Caco-2 (cell line): ENCODE measurements around the gene MAP3K4. TPM values are rescaled to one million over a fixed set of nuclear protein-coding genes. Genes with fewer than 3 reads are reported as not detected.

Experiments used
- BruUV-seq: library from RNA; stranded (reverse); fragments of 400-500 nt; replicated peaks from 2 replicates; lab custom pipeline; 2021; lab: Mats Ljungman, UMichigan
- CTCF ChIA-PET: fragments of 300-600 bp; sonication (Branson Sonifier 250); formaldehyde crosslinking; loops from one replicate; lab custom pipeline; 2022; ENCODE audit warnings: antibody characterized with exemption; lab: Charles Lee
- POLR2A ChIA-PET: fragments of 300-600 bp; sonication (Branson Sonifier 250); formaldehyde crosslinking; loops from one replicate; lab custom pipeline; 2022; ENCODE audit warnings: antibody characterized with exemption; lab: Charles Lee
- DNase-seq, 2 experiments: peaks; one replicate each; pipeline versions ENCODE4 v3.0.0 to v3.0.0-alpha.2; 2020 to 2022
- H3K27me3 ChIP-seq: replicated peaks from 2 replicates; pipeline ENCODE4 v1.6.0; 2011; ENCODE audit warnings: low read length; ENCODE audit not compliant: control insufficient read depth, insufficient read depth
- H3K36me3 ChIP-seq: 2 replicates; pipeline ENCODE4 v1.5.1; 2011; ENCODE audit warnings: low read length; ENCODE audit not compliant: control insufficient read depth, insufficient read depth
- H3K4me1 ChIP-seq: fragments of 250-450 bp; sonication (Bioruptor Pico); 2 replicates; pipeline ENCODE4 v1.5.1; 2020; ENCODE audit warnings: mild to moderate bottlenecking
- H3K4me3 ChIP-seq: 2 replicates; pipeline ENCODE4 v1.5.1; 2011; ENCODE audit warnings: low read depth, mild to moderate bottlenecking, control low read depth, low read length
- H3K9me3 ChIP-seq: fragments of 250-450 bp; sonication (Bioruptor Pico); 2 replicates; pipeline ENCODE4 v1.5.1; 2020; ENCODE audit warnings: mild to moderate bottlenecking, moderate library complexity
- H3K27ac Mint-ChIP-seq: one replicate; pipeline ENCODE4 v1.8.0; 2022; ENCODE audit warnings: mixed read lengths; ENCODE audit not compliant: unreplicated experiment
- H3K27me3 Mint-ChIP-seq: one replicate; pipeline ENCODE4 v1.8.0; 2022; ENCODE audit warnings: mixed read lengths; ENCODE audit not compliant: insufficient read depth, unreplicated experiment
- H3K36me3 Mint-ChIP-seq: one replicate; pipeline ENCODE4 v1.8.0; 2022; ENCODE audit warnings: mild to moderate bottlenecking, mixed read lengths; ENCODE audit not compliant: insufficient read depth, unreplicated experiment
- H3K4me1 Mint-ChIP-seq: one replicate; pipeline ENCODE4 v1.8.0; 2022; ENCODE audit warnings: low read depth, mixed read lengths; ENCODE audit not compliant: unreplicated experiment
- H3K4me3 Mint-ChIP-seq: one replicate; pipeline ENCODE4 v1.8.0; 2022; ENCODE audit warnings: mild to moderate bottlenecking, moderate library complexity, mixed read lengths; ENCODE audit not compliant: unreplicated experiment
- H3K9me3 Mint-ChIP-seq: one replicate; pipeline ENCODE4 v1.8.0; 2022; ENCODE audit warnings: mixed read lengths; ENCODE audit not compliant: unreplicated experiment
- CTCF ChIP-seq, 2 experiments: fragments of 200-600 bp in 1 of 2; IDR thresholded peaks; 1 replicate in 1 of 2; 2 replicates in 1 of 2; pipeline versions ENCODE4 v1.5.1 to v1.8.0; 2011 to 2022; ENCODE audit warnings: antibody characterized with exemption in 1 of 2, control low read depth in 1 of 2, inconsistent platforms in 1 of 2, low read depth in 1 of 2, low read length in 1 of 2, mild to moderate bottlenecking in 1 of 2, moderate library complexity in 1 of 2; ENCODE audit not compliant: insufficient read depth in 1 of 2, severe bottlenecking in 1 of 2, unreplicated experiment in 1 of 2
- intact Hi-C: fragments of 100-400 bp; cut with micrococcal nuclease; formaldehyde crosslinking; loops from one replicate; pipeline ENCODE4 v1.10.0; 2022; ENCODE audit not compliant: unreplicated experiment
- total RNA-seq: library from RNA; stranded (reverse); gene quantifications from 2 replicates; pipeline ENCODE4 v1.2.3, GENCODE V29; 2022

Gene MAP3K4
- total RNA-seq, 1 experiment from 2014 or later: 34.3 TPM

GRCh38 chr6:160996131-160996601 lies 4.6 kb downstream of the MAP3K4 start:
- H3K27me3 Mint-ChIP-seq: no peaks in the 10 kb centered on the region
- no peaks in the 10 kb centered on the region for H3K9me3 Mint-ChIP-seq
- DNase-seq: no peak
- H3K27ac Mint-ChIP-seq: no peak overlapping the region
- Histone ChIP-seq H3K27me3 (no peaks in the 10 kb centered on the region), H3K4me1 (no peaks in the 10 kb centered on the region), H3K9me3 (no peaks in the 10 kb centered on the region), H3K36me3 (no peaks in the 10 kb centered on the region), H3K4me3 (no peak overlapping the region)
- POLR2A ChIA-PET: no interaction called here
- intact Hi-C loops: loop anchor here (10.0 kb wide), 1 partner anchor 131 kb away; no protein-coding TSS in a partner anchor
- TF ChIP-seq CTCF (IDR thresholded peaks at IDR 0.05; ENCODE audit: insufficient read depth in 1 of 2, low read depth in 1 of 2, low read length in 1 of 2, severe bottlenecking in 1 of 2, unreplicated experiment in 1 of 2): no peak
- H3K4me3 Mint-ChIP-seq: no peak overlapping the region
- CTCF ChIA-PET: no interaction called here
- no TSS peak for BruUV-seq
- H3K36me3 Mint-ChIP-seq: peaks cover 5% of the 10 kb centered on the region
- H3K4me1 Mint-ChIP-seq: no peaks in the 10 kb centered on the region

GRCh38 chr6:160998217-160998616 lies 6.6 kb downstream of the MAP3K4 start:
- CTCF ChIA-PET: no interaction called here
- Histone ChIP-seq H3K27me3 (no peaks in the 10 kb centered on the region), H3K9me3 (no peaks in the 10 kb centered on the region), H3K4me3 (no peak overlapping the region), H3K4me1 (peaks cover 3% of the 10 kb centered on the region; the same call in 1 of the 2 replicates), H3K36me3 (no peaks in the 10 kb centered on the region)
- Mint-ChIP-seq H3K9me3 (no peaks in the 10 kb centered on the region), H3K27me3 (no peaks in the 10 kb centered on the region), H3K36me3 (no peaks in the 10 kb centered on the region), H3K4me3 (no peak overlapping the region), H3K4me1 (no peaks in the 10 kb centered on the region), H3K27ac (no peak overlapping the region)
- no peak for DNase-seq
- no TSS peak for BruUV-seq
- intact Hi-C loops: loop anchor here (10.0 kb wide), 1 partner anchor 133 kb away; no protein-coding TSS in a partner anchor
- POLR2A ChIA-PET: no interaction called here
- no peak for TF ChIP-seq CTCF (IDR thresholded peaks at IDR 0.05; ENCODE audit: insufficient read depth in 1 of 2, low read depth in 1 of 2, low read length in 1 of 2, severe bottlenecking in 1 of 2, unreplicated experiment in 1 of 2)

- BruUV-seq: no TSS peak
- no peak overlapping the region for H3K4me3 ChIP-seq
- H3K4me1 ChIP-seq: peaks cover 6% of the 10 kb centered on the region; the same call in 1 of the 2 replicates
- Mint-ChIP-seq H3K9me3 (no peaks in the 10 kb centered on the region), H3K27me3 (no peaks in the 10 kb centered on the region), H3K27ac (no peak overlapping the region), H3K4me3 (no peak overlapping the region), H3K4me1 (no peaks in the 10 kb centered on the region), H3K36me3 (no peaks in the 10 kb centered on the region)
- no peaks in the 10 kb centered on the region for H3K27me3 ChIP-seq
- POLR2A ChIA-PET: no interaction called here
- intact Hi-C loops: loop anchor here (10.0 kb wide), 1 partner anchor 134 kb away; no protein-coding TSS in a partner anchor
- TF ChIP-seq CTCF (IDR thresholded peaks at IDR 0.05; ENCODE audit: insufficient read depth in 1 of 2, low read depth in 1 of 2, low read length in 1 of 2, severe bottlenecking in 1 of 2, unreplicated experiment in 1 of 2): no peak
- H3K36me3 ChIP-seq: no peaks in the 10 kb centered on the region
- DNase-seq: no peak
- H3K9me3 ChIP-seq: no peaks in the 10 kb centered on the region
- CTCF ChIA-PET: no interaction called here
Observed at GRCh38 chr6:160998766-160999165, 7.2 kb downstream of the MAP3K4 start.
